Kasumi-1 (cell line): Measurements from ENCODE around the gene KDM4B.

ENCODE experiments used
- DNase-seq, 2 experiments: peaks; one replicate each; lab custom pipeline; 2025; lab: John Stamatoyannopoulos, UW

KDM4B gene

DNA sequence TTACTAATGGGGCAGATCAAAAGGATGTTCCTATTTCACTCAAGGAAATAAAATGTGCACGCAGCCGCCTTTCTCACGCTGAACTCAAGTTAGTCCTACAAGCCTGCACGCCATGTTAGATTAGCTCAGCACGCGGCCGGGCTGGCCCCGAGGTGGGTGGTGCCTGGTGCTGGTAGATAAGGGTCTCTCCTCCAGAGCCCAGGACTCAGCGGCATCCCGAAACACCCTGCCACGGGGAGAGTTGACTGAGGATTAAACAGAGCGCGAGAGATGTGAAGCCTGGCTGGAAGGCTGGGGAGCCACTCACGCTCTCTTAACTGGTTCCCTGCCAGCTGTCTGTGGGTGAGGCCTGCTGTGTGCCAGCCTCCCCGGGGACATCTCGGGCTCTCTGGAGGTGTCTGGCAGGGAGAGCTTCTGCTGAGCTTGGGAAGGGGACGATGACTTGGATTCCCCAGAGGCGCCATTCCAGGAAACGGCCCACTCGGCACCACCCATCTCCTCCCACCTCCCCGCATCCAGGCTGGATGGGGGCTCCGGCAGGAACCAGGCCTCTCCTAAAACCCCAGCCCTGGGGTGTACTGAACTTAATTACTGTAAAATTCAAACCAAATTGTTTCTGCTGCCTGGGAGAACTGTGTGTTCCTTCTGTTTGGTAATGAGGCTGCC is 122.2 kb downstream of the KDM4B start:
- DNase-seq: no peak

DNA sequence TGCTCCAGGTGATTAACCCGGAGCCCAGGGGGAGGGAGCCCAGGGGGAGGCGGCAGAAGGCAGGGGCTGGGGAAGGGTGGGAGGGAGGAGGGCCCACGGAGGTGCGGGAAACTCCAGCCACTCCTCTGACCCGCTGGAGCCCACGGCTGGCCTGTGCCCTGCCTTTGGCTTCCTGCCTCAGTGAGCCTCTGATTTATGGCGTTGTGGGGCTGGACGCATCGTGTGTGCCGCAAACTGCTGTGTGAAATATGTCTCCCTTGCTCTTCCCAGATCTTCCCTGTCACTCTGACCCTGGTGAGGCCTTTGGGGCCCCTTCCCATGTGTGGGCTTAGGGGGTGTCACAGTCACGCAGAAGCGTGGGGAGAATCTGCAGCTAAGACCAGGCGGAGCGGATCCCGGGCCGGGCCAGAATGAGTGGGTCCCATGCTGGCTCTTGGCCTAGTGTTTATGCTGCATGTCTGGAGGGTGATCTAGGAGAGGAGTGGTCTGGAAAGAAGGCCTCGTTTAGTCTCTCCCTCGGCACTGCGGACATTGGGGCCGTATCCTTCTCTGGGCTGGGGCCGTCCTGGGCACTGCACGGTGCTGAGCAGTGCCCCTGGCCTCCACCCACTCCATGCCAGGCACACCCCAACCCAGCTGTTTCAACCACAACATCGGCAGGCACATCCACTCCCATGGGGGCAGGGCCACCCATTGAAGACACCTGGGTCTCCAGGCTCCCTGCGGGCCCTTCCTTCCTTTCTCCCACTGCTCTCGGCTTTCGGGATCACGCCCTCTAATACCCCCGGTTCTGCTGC is 123.0 kb downstream of the KDM4B start:
- no peak for DNase-seq

DNA sequence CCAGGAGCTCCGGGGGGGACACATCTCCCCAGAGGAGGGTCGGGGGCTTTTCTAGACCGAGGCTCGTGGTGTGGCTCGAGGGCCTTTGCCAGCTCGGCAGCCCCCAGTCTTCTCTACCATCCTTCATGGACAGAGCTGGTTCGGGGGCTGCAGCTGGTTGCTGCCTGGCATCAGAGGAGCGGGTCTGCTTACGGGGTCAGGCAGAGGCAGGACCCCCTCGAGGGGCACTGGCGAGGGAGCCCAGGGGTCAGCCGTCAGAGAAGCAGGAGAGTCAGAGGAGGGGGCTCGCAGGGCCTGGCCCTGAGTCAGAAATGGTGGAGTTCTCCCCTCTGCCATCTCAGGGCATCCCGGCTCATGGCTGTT is 123.5 kb downstream of the KDM4B start:
- no peak for DNase-seq

DNA sequence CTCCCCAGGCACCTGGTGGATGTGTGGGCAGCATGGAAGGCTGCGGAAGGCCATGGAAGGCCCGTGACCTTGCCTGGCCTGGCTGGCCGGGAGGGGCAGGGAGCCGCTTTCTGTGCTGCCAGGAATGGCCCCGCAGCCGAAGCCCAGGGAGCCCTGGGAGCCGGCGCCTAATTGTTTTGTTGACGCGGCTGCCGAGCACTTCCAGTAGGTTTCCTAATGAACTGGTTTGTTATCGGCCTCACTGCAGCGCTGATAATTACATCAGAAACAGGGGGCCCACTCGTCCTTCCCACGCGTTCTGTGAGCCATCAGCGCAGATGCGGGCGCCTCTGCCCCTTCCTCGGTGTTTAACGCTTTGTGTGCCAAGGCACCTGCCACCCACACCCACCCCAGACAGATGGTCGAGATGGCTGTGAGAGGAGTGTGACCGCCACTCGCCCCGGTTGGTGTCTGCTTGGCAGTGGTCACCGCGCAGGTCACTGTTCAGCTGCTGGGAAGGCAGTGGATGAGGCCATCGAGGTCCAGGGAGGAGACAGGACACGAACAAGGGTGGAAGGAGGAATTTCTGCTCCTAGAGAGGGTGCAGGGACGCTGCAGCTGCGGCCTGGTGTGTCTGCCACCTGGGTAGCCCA is 124.5 kb downstream of the KDM4B start:
- DNase-seq: no peak

DNA sequence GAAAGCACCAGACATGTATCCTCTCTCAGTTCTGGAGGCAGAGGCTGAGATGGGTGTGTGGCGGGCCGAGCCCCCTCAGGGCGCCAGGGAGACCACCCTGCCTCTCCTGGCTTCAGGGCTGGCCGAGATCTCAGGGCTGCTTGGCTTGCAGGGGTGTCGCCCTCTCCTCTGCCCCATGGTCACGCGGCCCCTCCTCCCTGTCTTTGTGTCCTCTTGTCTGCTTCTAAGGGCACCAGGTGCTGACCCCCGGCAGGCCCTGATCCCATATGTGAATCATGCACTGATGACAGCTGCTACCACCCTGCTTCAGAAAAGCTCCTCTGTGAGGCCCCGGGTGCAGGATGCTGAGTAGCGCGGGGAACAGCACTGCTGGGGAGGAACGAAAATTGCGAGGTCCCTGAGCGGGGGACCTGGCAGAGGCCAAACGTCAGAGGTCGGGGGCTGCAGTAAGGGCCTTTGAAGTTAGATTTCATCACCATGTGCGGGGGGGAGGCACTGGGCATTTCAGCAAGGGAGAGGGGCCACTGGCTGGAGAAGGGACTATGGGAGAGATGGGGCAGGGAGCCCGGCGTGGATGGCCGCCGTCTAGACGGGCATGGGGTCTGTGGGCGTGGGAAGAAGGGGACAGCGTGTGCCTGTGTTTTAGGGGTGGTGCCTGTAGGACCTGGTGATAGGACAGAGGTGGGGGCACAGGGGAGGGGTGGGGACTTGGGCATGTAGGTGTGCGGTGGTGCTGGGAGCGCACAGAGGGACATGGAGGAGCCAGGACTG is 125.2 kb downstream of the KDM4B start:
- no peak for DNase-seq

DNA sequence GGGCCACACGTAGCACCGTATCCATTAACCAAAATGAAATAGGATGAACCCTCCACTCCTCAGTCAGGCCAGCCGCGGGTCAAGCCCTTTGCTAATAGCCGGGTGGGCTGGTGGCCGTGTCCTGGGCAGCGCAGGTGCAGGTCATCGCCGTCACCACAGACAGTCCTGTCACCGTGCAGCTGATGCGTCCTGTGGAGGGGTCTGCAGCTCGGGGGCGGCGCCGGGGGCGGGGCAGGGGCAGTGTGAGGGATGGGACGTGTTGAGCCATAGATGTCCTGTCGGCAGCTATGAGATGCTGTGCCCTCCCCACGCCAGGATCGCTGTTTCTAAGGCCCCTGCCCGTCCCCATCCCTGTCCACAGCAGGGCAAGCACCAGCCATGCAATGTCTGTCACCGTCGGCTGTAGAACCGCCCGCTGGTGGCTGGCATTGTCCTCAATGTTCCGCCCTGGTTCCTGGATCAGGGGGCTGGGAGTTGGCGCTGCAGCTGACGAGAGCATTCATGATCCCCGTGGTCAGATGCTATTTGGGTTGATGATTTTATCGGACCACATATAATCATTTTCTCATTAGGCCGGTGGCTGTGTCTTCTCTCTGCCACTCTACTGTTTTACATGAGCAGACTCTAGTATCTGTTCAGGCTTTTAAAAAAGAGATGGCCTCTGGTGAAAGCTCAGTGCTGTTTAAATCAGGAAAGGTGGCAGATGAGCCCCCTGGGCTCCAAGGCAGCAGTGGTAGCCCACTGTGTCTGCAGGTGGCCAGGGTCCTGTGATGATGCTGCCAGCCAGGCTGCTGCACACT is 126.1 kb downstream of the KDM4B start:
- no peak for DNase-seq

DNA sequence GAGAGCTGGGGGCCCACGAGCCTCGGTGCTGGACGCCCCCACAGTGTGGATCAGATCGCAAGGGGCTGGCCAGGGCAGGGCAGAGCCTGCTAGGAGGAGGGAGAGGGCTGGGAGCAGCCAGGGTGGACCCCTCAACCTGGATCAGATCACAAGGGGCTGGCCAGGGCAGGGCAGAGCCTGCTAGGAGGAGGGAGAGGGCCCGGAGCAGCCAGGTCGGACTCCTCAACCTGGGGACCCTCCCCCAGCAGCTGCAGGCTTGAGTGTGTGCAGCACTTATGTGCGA is 126.6 kb downstream of the KDM4B start:
- DNase-seq: no peak

DNA sequence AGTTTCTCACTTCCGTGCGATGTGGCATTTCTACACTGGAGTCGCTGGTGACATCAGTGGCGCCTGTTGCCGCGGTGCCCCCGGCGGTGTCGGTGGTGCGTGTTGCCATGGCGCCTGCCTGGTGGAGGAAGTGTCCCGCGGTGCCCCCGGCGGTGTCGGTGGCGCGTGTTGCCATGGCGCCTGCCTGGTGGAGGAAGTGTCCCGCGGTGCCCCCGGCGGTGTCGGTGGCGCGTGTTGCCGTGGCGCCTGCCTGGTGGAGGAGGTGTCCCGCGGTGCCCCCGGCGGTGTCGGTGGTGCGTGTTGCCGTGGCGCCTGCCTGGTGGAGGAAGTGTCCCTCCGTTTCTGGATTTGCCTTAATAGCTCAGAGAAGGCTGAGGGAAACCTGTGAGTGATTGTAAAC is 127.6 kb downstream of the KDM4B start:
- no peak for DNase-seq

DNA sequence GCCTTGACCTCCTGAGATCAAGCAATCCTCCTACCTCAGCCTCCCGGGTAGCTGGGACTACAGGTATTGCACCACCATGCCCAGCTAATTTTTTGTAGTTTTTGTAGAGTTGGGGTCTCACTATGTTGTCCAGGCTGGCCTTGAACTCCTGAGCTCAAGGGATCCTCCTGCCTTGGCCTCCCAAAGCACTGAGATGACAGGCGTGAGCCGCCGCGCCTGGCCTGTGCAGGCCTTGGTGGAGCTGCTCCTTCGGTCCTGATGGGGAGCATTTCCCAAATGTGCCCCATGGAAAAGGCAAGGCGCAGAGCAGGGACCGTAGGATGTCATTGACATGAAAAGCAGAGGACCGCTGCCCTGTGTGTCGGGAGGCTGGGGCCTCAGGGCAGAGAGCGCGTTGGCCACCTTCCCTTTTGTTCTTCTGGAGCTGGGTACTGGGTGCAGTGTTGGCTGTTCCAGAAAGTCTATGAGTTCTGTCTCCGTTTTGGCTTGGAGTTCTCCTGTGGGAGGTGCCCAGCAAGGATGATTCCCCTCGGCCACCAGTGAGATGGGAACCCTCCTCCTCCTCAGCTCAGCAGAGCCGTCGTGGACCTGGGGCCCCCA is 128.5 kb downstream of the KDM4B start:
- no peak for DNase-seq

DNA sequence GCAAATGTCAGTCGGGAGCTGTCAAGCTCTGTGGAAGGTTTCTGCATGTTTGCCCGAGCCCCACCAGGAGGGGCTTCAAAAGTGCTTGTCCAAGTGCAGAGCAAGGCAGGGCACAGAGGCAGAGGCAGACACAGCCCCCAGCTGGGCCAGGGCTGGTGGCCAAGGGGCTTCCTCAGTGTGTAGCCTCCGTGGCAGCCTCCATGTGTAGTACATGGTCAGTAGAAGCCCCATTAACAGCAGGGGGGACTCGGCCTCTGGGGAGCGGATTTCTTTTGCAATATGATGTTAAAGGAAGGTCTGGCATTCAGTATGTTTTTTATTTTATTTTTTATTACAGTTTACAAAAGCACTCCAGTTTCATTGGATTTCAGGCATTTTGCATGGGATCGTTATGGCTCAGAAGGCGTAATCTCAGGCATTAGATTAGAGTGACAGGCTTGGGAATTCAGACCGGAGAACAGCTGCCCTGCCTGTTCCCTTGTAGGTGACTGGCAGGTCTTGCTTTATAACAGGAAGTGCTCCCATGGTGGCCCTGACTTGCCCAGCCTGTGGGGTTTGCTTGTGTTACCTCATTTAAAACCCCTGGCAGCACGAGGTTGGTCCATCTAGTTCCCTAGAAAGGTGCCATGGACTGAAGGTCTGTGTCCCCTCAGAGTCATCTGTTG is 129.2 kb downstream of the KDM4B start:
- DNase-seq: no peak

DNA sequence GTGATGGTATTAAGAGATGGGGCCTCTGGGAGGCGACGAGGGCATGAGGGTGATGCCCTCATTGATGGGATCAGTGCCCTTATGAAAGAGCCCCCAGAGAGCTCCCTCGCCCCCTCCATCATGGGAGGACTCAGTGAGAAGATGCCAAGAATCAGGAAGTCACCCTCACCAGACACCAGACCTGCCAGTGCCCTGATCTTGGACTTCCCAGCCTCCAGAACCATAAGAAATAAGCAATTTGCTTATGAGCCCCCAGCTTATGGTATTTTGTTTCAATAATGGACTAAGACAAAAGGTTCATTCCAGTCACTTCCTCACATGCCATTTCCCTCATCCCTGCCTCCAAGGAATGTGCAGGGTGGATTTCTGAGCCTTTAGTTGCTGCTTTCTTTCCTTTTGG is 129.7 kb downstream of the KDM4B start:
- DNase-seq: no peak

DNA sequence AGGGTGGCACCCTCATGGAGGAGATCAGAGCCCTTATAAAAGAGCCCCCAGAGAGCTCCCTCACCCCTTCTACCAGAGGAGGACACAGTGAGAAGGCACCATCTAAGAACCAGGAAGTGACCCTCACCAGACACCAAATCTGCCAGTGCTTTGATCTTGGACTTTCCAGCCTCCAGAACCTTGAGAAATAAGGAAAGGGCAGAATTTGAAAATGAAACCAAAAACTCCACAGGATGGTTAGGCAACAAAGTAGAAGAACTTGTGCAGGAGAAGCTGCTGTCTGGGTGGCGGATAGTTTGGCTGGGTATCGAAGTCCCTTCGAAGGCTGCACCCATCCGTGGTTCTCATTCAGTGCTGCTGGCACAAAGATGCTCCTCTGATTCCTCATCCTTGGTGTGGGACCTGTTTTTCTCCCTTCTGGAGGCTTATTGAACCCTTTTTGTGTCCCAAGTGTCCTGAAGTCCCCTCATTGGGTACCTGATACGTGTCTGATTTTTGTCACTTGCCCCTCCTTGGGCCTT is 130.8 kb downstream of the KDM4B start:
- DNase-seq: no peak

DNA sequence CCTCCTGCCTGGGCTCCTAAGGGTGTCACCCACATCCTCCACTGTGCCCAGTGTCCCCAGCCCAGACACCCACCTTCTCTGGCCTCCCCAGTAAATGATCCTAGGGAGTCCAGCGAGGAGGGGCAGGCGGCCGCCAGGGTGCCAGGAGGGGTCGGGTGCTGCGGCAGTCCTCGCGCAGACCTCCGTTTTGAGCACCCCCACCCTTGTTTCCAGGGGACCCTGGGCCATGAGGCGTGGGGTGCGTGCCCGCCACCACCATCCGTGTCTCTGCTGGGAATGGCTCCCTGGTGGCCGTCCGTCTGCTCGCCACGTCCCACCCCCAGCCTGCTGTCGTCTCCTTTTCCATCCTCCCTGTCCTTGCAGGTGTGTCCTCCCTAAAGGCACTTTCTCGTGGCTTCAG is 133.0 kb downstream of the KDM4B start:
- DNase-seq: no peak

DNA sequence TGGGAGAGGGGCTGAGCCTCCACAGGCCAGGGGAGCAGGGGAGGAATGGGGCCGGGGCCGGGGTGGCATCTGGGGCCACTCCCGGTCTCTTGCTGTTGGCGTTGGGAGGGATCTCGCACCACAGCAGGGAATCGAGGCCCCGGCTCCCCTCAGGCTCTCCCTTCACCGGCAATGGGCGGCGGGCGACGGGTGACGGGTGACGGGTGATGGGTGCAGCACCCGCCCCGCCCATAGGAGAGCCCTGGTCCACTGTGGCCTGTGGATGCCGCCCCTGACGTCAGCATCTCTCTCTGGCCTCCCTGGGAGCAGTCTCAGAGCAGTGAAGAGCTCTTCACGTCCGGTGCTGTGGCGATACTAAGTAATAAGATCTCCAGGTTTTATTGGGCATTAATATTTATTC is 133.6 kb downstream of the KDM4B start:
- no peak for DNase-seq

DNA sequence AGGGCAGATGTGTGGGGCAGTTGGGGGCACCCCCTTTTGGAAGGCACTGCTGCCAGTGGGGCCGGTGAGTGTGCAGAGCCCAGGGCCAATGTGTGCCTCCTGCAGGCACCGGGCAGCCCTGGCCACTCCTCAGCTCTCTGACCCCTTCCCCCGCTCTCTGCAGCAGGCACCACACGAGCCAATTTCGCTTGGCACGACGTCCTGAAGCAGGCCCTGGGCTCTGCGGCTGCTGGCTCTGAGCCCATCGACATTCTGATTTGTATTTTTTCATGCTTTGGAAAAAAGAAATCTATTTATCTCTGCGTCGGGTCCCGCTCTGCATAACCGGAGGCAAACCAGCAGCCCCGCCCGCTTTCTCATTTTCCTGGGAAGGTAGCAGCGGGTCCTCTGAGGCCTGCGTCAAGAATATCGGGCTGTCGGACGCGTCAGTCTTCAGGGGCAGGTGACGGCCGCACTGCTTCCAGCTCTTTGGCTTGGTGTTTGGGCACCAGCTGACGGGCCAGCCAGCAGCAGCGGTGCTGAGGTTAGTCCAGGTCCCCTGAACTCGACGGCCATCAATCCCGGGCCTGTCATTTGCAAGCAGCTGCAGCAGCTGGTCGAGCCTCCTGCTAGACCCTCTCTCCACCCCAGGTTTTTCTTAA is 134.3 kb downstream of the KDM4B start:
- no peak for DNase-seq

DNA sequence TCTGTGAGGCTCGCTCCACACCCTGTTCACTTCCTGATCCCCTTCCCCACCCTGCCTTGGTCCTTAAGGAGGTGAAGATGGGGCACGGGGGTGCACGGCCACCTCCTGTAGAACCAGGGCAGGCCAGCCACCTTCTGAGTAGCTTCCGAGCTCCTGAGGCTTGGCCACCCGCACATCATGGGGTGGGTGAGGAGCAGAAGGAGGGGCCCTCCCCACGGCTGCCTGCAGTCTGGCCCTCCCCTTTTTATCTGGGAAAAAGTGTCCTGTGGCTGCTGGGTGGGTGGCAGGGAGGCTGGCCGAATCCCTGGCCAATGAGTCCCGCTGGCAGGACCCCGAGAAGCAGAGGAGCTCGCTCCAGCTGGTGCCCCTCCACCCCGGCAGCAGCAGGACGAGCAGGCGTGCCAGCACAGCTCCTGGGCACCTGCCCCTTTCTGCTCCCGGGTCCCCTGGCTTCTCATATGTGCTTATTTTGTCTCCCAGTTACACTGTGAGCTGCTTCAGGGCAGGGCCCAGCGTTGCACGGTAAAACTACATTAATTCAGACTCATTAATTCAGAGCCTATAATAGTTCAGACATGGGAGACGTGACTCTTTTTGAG is 135.0 kb downstream of the KDM4B start:
- DNase-seq: no peak

DNA sequence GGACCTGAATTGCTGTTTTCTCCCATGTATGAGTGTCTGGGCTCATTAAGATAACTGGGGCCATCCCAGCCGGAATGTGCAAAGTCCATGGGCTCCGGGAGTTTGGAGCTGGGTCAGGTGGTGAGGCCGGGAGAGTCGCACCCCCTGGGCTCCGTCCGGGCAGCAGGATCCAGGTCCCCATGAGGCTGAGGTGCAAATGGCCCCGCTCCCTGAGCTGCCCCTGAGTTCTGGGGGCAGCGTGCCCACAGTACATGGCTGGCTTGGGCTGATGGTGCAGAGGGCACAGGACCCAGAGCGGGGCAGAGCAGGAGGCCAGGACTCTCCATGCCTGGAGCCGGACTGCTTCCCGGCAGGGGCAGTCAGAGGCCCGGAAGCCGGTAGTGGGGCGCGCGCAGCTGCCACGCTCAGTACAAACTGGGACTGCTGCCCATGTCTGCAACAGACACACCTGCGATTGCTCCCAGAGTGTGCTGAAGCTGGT is 136.0 kb downstream of the KDM4B start:
- no peak for DNase-seq

DNA sequence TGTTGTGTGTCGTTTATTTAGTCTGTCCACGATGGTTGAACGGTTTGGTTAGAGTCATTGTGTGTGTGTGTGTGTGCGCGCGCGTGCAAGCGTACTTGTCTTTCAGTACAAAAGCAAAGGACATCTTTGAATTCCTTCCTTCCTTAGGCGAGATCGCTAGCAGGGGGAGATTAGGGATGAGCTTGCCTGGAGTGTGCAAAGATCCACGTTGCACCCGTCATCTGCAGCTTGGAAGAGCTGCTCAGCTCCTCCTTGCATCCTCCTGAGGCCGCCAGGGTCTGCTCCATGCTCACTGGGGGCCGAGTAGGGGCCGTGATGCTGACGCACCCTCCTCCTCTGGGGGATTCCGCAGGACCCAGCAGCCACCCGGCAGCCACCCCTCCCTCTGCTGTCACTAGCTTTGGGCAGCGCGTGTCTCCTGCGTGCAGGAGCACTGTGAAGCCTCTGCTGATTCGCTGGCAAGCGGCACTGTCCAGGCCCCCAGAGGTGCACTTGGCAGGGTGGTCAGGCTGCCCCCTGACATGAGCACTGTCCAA is 137.3 kb downstream of the KDM4B start:
- DNase-seq: no peak

DNA sequence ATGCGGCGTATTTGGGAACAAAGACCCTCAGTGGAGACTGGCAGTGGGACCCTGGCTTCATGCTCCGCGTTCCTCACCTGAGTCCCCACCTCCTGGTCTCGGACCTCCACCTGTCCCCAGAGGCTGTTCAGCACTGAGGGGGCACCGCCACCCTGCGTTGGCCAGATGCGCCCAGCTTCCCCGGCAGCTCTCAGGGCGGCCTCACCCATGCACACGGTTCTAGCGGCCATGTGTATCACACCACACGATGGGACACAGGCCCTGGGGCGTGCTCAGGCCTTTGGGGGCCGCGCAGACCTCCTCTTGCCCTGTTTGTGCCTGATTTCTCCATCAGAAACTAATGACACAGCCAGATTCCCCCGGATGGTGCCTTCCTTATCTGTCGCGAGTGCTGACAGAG is 138.1 kb downstream of the KDM4B start:
- no peak for DNase-seq
